ENCODE results near the gene PARVG.

DNA sequence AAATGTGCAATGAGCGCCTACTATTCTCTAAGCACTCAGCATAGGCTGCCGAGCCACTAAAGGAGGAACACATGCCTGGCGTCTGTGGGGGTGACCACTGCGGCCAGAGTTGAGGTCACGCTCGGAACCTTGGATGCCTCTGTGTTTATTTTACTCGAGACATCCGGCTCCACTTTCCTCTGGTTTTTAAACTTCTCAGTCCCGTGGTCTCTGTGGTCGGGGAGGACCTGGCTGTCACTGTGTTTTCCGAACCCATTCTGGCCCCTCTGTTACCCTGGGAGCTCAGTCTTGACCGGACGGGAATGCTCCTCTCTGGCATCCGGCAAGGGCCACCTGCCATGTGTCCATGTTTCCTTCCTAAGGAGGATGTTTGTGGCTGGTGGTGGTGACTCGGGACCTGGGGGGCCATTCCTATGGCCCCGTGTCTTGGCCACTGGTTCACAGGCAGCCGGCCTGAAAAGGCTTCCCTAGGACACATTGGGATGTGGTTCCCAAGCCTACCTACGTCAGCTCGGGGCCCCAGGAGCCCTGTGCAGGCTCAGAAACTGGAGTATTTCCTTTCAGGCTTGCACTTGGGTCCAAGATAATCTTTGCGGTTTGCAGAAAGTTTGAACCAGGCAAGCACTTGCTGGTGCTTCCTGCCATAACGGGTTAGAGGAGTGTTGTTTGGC lies 46.7 kb upstream of the PARVG start:
- TF ChIP-seq POLR2AphosphoS5 (IDR thresholded peaks at IDR 0.05; ENCODE audit: low read depth) (no peak), SPI1 (IDR thresholded peaks at IDR 0.05; ENCODE audit: borderline replicate concordance, low read depth) (no peak)
- TF ChIP-seq, protein P1, sequence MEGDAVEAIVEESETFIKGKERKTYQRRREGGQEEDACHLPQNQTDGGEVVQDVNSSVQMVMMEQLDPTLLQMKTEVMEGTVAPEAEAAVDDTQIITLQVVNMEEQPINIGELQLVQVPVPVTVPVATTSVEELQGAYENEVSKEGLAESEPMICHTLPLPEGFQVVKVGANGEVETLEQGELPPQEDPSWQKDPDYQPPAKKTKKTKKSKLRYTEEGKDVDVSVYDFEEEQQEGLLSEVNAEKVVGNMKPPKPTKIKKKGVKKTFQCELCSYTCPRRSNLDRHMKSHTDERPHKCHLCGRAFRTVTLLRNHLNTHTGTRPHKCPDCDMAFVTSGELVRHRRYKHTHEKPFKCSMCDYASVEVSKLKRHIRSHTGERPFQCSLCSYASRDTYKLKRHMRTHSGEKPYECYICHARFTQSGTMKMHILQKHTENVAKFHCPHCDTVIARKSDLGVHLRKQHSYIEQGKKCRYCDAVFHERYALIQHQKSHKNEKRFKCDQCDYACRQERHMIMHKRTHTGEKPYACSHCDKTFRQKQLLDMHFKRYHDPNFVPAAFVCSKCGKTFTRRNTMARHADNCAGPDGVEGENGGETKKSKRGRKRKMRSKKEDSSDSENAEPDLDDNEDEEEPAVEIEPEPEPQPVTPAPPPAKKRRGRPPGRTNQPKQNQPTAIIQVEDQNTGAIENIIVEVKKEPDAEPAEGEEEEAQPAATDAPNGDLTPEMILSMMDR (IDR thresholded peaks at IDR 0.05; ENCODE audit: insufficient read depth, low read length) = no peak
- TF ChIP-seq, protein P2, sequence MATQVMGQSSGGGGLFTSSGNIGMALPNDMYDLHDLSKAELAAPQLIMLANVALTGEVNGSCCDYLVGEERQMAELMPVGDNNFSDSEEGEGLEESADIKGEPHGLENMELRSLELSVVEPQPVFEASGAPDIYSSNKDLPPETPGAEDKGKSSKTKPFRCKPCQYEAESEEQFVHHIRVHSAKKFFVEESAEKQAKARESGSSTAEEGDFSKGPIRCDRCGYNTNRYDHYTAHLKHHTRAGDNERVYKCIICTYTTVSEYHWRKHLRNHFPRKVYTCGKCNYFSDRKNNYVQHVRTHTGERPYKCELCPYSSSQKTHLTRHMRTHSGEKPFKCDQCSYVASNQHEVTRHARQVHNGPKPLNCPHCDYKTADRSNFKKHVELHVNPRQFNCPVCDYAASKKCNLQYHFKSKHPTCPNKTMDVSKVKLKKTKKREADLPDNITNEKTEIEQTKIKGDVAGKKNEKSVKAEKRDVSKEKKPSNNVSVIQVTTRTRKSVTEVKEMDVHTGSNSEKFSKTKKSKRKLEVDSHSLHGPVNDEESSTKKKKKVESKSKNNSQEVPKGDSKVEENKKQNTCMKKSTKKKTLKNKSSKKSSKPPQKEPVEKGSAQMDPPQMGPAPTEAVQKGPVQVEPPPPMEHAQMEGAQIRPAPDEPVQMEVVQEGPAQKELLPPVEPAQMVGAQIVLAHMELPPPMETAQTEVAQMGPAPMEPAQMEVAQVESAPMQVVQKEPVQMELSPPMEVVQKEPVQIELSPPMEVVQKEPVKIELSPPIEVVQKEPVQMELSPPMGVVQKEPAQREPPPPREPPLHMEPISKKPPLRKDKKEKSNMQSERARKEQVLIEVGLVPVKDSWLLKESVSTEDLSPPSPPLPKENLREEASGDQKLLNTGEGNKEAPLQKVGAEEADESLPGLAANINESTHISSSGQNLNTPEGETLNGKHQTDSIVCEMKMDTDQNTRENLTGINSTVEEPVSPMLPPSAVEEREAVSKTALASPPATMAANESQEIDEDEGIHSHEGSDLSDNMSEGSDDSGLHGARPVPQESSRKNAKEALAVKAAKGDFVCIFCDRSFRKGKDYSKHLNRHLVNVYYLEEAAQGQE (IDR thresholded peaks at IDR 0.05; ENCODE audit: insufficient replicate concordance, low read depth) = no peak

Measured in HL-60 (cell line).